SW480 (cell line): ENCODE data around the gene SCYGR5.
"Not testable (repeated sequence)": the region's sequence is repeated elsewhere in the genome, so short reads cannot be mapped to it uniquely, and the experiment has no call there.

Source experiments
- DNase-seq: peaks from one replicate; pipeline ENCODE4 v3.0.0-alpha.2; 2016; ENCODE audit warnings: low spot score

Gene SCYGR5

GRCh38 chr2:227666631-227667170 lies at the start of gene SCYGR5:
TSS of gene SCYGR5 (plus strand) at chr2:227666804. CDS start at chr2:227666804, 0 bp downstream.
- DNase-seq, result not testable (repeated sequence)

- DNase-seq, result no peak
Observed at GRCh38 chr2:227617316-227618230, 49.0 kb upstream of the SCYGR5 start, which contains the start of gene SCYGR4. TSS of gene SCYGR4 (plus strand) at chr2:227617498. CDS start at chr2:227617498, 0 bp downstream.

GRCh38 chr2:227623226-227623625 lies 43.4 kb upstream of the SCYGR5 start:
- no peak for DNase-seq

GRCh38 chr2:227625420-227625819 lies 41.2 kb upstream of the SCYGR5 start:
- DNase-seq, result no peak

- DNase-seq, result no peak
Observed at GRCh38 chr2:227626580-227627151, 39.9 kb upstream of the SCYGR5 start.

GRCh38 chr2:227627769-227628168 lies 38.8 kb upstream of the SCYGR5 start:
- DNase-seq, result no peak

- DNase-seq, result no peak
Observed at GRCh38 chr2:227629435-227629834, 37.2 kb upstream of the SCYGR5 start.

GRCh38 chr2:227630322-227630721 lies 36.3 kb upstream of the SCYGR5 start:
- DNase-seq, result no peak

- no peak for DNase-seq
Observed at GRCh38 chr2:227632827-227633226, 33.8 kb upstream of the SCYGR5 start.

- no peak for DNase-seq
Observed at GRCh38 chr2:227634201-227634600, 32.4 kb upstream of the SCYGR5 start.

GRCh38 chr2:227642656-227643055 lies 23.9 kb upstream of the SCYGR5 start:
- DNase-seq, result no peak

GRCh38 chr2:227643990-227644551 lies 22.5 kb upstream of the SCYGR5 start:
- peak; percentile 63 for DNase-seq

- DNase-seq, result no peak
Observed at GRCh38 chr2:227653419-227653818, 13.2 kb upstream of the SCYGR5 start.

- DNase-seq, result no peak
Observed at GRCh38 chr2:227654426-227654825, 12.2 kb upstream of the SCYGR5 start.

- DNase-seq, result peak; percentile 31
Observed at GRCh38 chr2:227655454-227655853, 11.2 kb upstream of the SCYGR5 start.

- no peak for DNase-seq
Observed at GRCh38 chr2:227657199-227657845, 9.3 kb upstream of the SCYGR5 start.

- DNase-seq, result no peak
Observed at GRCh38 chr2:227661025-227661649, 5.5 kb upstream of the SCYGR5 start.

- DNase-seq, result no peak
Observed at GRCh38 chr2:227661827-227662226, 4.8 kb upstream of the SCYGR5 start.

GRCh38 chr2:227665189-227665940 lies 1.2 kb upstream of the SCYGR5 start:
- DNase-seq, result no peak

GRCh38 chr2:227671170-227671905 lies 4.7 kb downstream of the SCYGR5 start:
- DNase-seq, result no peak
